Heart right ventricle (tissue), 16 donors: ENCODE results near the gene KMO. TPM values are rescaled to one million over a fixed set of nuclear protein-coding genes. Genes with fewer than 3 reads are reported as not detected.

Experiments used
- ATAC-seq, 8 donors: fragments of 200-7000 bp; cut with Tn5 transposase; one replicate each; pipeline ENCODE4 v1.9.1; 2020; ENCODE audit warnings: mild to moderate bottlenecking in 8 of 8, moderate library complexity in 8 of 8, moderate number of reproducible peaks in 1 of 8
- DNase-seq, 2 donors: peaks; one replicate each; pipeline ENCODE4 v3.0.0-alpha.2; 2020
- H3K27ac ChIP-seq, 10 donors: fragments of 200-600 bp; sonication (generic) in 2 of 10; one replicate each; pipeline versions ENCODE4 v1.5.0 to v1.8.0; 2020 to 2022; ENCODE audit warnings: mild to moderate bottlenecking in 3 of 10
- H3K27me3 ChIP-seq, 7 donors: fragments of 200-600 bp; one replicate each; pipeline ENCODE4 v1.8.0; 2021 to 2022; ENCODE audit warnings: mild to moderate bottlenecking in 2 of 7
- H3K36me3 ChIP-seq, 9 donors: fragments of 200-600 bp; sonication (generic) in 1 of 9; one replicate each; pipeline versions ENCODE4 v1.5.0 to v1.8.0; 2020 to 2022; ENCODE audit warnings: mild to moderate bottlenecking in 2 of 9
- H3K4me1 ChIP-seq, 9 donors: fragments of 200-600 bp; sonication (generic) in 1 of 9; one replicate each; pipeline versions ENCODE4 v1.5.0 to v1.8.0; 2020 to 2022; ENCODE audit warnings: mild to moderate bottlenecking in 4 of 9
- H3K4me3 ChIP-seq, 10 donors: fragments of 200-600 bp; sonication (generic) in 2 of 10; one replicate each; pipeline versions ENCODE4 v1.5.0 to v1.8.0; 2020 to 2022; ENCODE audit warnings: mild to moderate bottlenecking in 7 of 10, moderate library complexity in 2 of 10
- H3K9me3 ChIP-seq, 11 donors: fragments of 200-600 bp in 10 of 11; sonication (generic) in 2 of 11; one replicate each; pipeline versions ENCODE4 v1.5.0 to v1.8.0; 2013 to 2022; ENCODE audit warnings: mild to moderate bottlenecking in 2 of 11, control low read depth in 1 of 11, moderate library complexity in 1 of 11
- whole genome bisulfite sequencing, 2 donors: extraction: QIAGEN DNeasy Blood & Tissue Kit; methylation state at CpG; one replicate each; pipeline ENCODE4 v1.1.7; 2013; ENCODE audit warnings: inconsistent platforms in 1 of 2; 5-methylcytosine and 5-hydroxymethylcytosine counted together
- intact Hi-C, 10 donors: fragments of 100-400 bp; cut with DNase I; formaldehyde crosslinking; loops; one replicate each; pipeline versions ENCODE4 v1.11.1 to v1.14.2; 2022
- long read RNA-seq, 3 donors: library from polyadenylated mRNA; unstranded; transcript quantifications; one replicate each; pipeline ENCODE4 v2.0.0, GENCODE V29; 2020 to 2021
- polyA plus RNA-seq, 2 donors: library from polyadenylated mRNA; stranded (reverse); fragments of 200-250 nt; gene quantifications; one replicate each; pipeline ENCODE4 v1.2.3, GENCODE V29; 2013
- total RNA-seq, 10 donors: library from RNA; stranded (reverse); fragmentation: NEBNext Ultra II Directional in 3 of 10; extraction: Animal tissue kit (Norgen Biotek cat#: 25700) in 3 of 10; gene quantifications; one replicate each; pipeline versions ENCODE4 v1.2.1 to v1.2.4, GENCODE V29; 2021 to 2023
- TF ChIP-seq, protein P1 (sequence below), 9 donors: fragments of 200-600 bp; sonication (generic) in 2 of 9; IDR thresholded peaks; one replicate each; pipeline versions ENCODE4 v1.5.0 to v1.8.0; 2021 to 2022; ENCODE audit warnings: antibody characterized with exemption in 9 of 9, mild to moderate bottlenecking in 5 of 9, moderate library complexity in 1 of 9
- donor health status: Arrhythmogenic right ventricular cardiomyopathy.
- donor health status: ischemic (EF 13 %, LVEDD 7.1; RV severe dilation, severe dysfunction).
- donor health status: healthy with polysubstance abuse.
- donor health status: DM: no; HTN: yes; CAD: no.
- donor health status: DM: no; HTN: no; CAD: no.
- donor health status: ischemic (EF 25% LVEDD 6.9; RV normal size, moderate dysfunction).
- donor health status: ischemic (EF 25% LVEDD 5.7; RV mildly dilated, moderate dysfunction).
- donor health status: healthy.
- donor health status: DM: yes; HTN: yes; CAD: no.
- donor health status: Ischemic cardiomyopathy.
- donor health status: ischemic (EF 35%, LVEDD 5.7; RV mildly dilated, moderate dysfunction).
- donor health status: nonischemic (EF 11% LVEDD 7.7; RV severe dilation, severe dysfunction).
- donor health status: DM: yes; HTN: yes; CAD: no.
- donor health status: PGD.
- donor health status: ischemic (EF 29% LVEDD 5.4; RV normal size, mild dysfunction).
- donor health status: nonischemic (EF 23%, LVEDD 6.1; RV moderate dilation, normal function).

KMO gene
- 1 to 10 TPM in 1 of 10 donors, under 1 TPM in 5, not detected in 4; 0.05 to 1.4 (median 0.46) TPM for total RNA-seq
- polyA plus RNA-seq, result under 1 TPM; 0.06 to 0.22 TPM
- long read RNA-seq, donor 1, full-length matches to known transcripts, result 1 of 1 reads
- long read RNA-seq, donor 1, partial matches to known transcripts, result 0 of 1 reads
- long read RNA-seq, donor 1, other reads (novel, unspliced or antisense), result 0 of 1 reads
- long read RNA-seq, donor 2, result 0 reads
- long read RNA-seq, donor 3, result 0 reads

- peaks cover 0 to 18% (median 11%) of the 10 kb centered on the region in 7 donors for H3K27me3 ChIP-seq
- H3K4me1 ChIP-seq, result peaks cover 0 to 9% (median 0%) of the 10 kb centered on the region in 9 donors
- peak within 1 kb of the TSS in 9 of 10 donors; percentile 21 to 60 (median 49) for H3K4me3 ChIP-seq
- WGBS, 2 donors, result 7 to 13% methylated on average over 1 of the region's 1 CpG
- no peaks in the 10 kb centered on the region for H3K9me3 ChIP-seq
- TF ChIP-seq, protein P1, sequence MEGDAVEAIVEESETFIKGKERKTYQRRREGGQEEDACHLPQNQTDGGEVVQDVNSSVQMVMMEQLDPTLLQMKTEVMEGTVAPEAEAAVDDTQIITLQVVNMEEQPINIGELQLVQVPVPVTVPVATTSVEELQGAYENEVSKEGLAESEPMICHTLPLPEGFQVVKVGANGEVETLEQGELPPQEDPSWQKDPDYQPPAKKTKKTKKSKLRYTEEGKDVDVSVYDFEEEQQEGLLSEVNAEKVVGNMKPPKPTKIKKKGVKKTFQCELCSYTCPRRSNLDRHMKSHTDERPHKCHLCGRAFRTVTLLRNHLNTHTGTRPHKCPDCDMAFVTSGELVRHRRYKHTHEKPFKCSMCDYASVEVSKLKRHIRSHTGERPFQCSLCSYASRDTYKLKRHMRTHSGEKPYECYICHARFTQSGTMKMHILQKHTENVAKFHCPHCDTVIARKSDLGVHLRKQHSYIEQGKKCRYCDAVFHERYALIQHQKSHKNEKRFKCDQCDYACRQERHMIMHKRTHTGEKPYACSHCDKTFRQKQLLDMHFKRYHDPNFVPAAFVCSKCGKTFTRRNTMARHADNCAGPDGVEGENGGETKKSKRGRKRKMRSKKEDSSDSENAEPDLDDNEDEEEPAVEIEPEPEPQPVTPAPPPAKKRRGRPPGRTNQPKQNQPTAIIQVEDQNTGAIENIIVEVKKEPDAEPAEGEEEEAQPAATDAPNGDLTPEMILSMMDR (IDR thresholded peaks at IDR 0.05), result no peak
- ATAC-seq (peak in 1 of 8 donors; percentile 14), DNase-seq (no peak)
- H3K36me3 ChIP-seq, result no peaks in the 10 kb centered on the region
- intact Hi-C loops, result loop anchor here in 7 of 10 donors (5.0 to 10.0 kb wide), 7 partner anchors 93 to 473 kb away; partner anchors contain the start of gene EXO1 (in 1 of the 7)
- H3K27ac ChIP-seq, result peak within 1 kb of the TSS in 3 of 10 donors; percentile 11 to 82 (median 25)
Measured at GRCh38 chr1:241532162-241532531, at the start of gene KMO. Gene KMO, plus strand, starts transcription at chr1:241532378. Its CDS starts 67 bp downstream, at chr1:241532445.

GRCh38 chr1:241482761-241483250 is 49.4 kb upstream of the KMO start:
- ATAC-seq (no peak), DNase-seq (no peak)
- TF ChIP-seq, protein P1 (IDR thresholded peaks at IDR 0.05), result no peak
- Histone ChIP-seq H3K36me3 (no peaks in the 10 kb centered on the region), H3K27ac (no peak overlapping the region), H3K9me3 (no peaks in the 10 kb centered on the region), H3K27me3 (no peaks in the 10 kb centered on the region), H3K4me3 (no peak overlapping the region), H3K4me1 (no peaks in the 10 kb centered on the region)
- 47 to 70% methylated on average over 1 of the region's 1 CpG for WGBS, 2 donors
- intact Hi-C loops, result loop anchor here in 1 of 10 donors (10.0 kb wide), 1 partner anchor 748 kb away; no protein-coding TSS in a partner anchor

DNA sequence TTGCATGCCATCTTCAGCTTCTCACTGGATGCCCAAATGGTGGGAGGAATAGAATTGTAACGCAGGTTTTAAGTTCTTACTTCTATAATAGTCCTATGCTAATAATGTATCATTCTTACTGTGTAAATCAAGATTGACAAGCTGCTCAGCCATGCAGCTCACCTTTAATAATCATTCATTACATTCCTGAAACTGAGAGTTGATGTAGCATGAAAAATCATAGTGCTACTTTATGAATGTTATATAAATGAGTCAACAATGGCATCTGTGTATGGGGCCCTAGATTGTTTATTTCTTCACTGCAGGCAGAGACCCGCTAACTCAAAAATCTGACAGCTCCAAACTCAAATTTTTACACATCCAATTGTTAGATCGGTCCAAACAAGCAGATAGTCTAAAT is 47.0 kb upstream of the KMO start:
- TF ChIP-seq, protein P1 (IDR thresholded peaks at IDR 0.05), result no peak
- H3K36me3 ChIP-seq, result no peaks in the 10 kb centered on the region
- intact Hi-C loops, result loop anchor here in 1 of 10 donors (10.0 kb wide), 1 partner anchor 750 kb away; no protein-coding TSS in a partner anchor
- H3K27ac ChIP-seq, result no peak overlapping the region
- H3K9me3 ChIP-seq, result no peaks in the 10 kb centered on the region
- no peak overlapping the region for H3K4me3 ChIP-seq
- H3K27me3 ChIP-seq, result no peaks in the 10 kb centered on the region
- WGBS, 2 donors, result 95 to 97% methylated on average over 3 of the region's 3 CpGs
- DNase-seq (no peak), ATAC-seq (no peak)
- no peaks in the 10 kb centered on the region for H3K4me1 ChIP-seq

GRCh38 chr1:241485554-241485992 is 46.6 kb upstream of the KMO start:
- no peak overlapping the region for H3K27ac ChIP-seq
- H3K27me3 ChIP-seq, result no peaks in the 10 kb centered on the region
- intact Hi-C loops, result loop anchor here in 1 of 10 donors (10.0 kb wide), 1 partner anchor 751 kb away; no protein-coding TSS in a partner anchor
- H3K4me3 ChIP-seq, result no peak overlapping the region
- H3K9me3 ChIP-seq, result no peaks in the 10 kb centered on the region
- WGBS, 2 donors, result 81 to 90% methylated on average over 4 of the region's 4 CpGs
- no peak for DNase-seq
- no peaks in the 10 kb centered on the region for H3K36me3 ChIP-seq
- no peak for ATAC-seq
- H3K4me1 ChIP-seq, result no peaks in the 10 kb centered on the region
- TF ChIP-seq, protein P1 (IDR thresholded peaks at IDR 0.05), result peak in 1 of 9 donors; percentile 20
